Panc1 (cell line): ENCODE results near the gene BATF3.

Experiments used
- SIN3A ChIP-seq: IDR thresholded peaks from 2 replicates; pipeline ENCODE4 v1.6.1; 2012; ENCODE audit warnings: low read depth, mild to moderate bottlenecking, low read length, moderate library complexity, borderline replicate concordance; ENCODE audit not compliant: insufficient read depth
- TF ChIP-seq, protein P1 (sequence below): fragments of 450-650 bp; IDR thresholded peaks from 2 replicates; pipeline ENCODE4 v1.5.1; 2017; ENCODE audit warnings: mild to moderate bottlenecking

DNA sequence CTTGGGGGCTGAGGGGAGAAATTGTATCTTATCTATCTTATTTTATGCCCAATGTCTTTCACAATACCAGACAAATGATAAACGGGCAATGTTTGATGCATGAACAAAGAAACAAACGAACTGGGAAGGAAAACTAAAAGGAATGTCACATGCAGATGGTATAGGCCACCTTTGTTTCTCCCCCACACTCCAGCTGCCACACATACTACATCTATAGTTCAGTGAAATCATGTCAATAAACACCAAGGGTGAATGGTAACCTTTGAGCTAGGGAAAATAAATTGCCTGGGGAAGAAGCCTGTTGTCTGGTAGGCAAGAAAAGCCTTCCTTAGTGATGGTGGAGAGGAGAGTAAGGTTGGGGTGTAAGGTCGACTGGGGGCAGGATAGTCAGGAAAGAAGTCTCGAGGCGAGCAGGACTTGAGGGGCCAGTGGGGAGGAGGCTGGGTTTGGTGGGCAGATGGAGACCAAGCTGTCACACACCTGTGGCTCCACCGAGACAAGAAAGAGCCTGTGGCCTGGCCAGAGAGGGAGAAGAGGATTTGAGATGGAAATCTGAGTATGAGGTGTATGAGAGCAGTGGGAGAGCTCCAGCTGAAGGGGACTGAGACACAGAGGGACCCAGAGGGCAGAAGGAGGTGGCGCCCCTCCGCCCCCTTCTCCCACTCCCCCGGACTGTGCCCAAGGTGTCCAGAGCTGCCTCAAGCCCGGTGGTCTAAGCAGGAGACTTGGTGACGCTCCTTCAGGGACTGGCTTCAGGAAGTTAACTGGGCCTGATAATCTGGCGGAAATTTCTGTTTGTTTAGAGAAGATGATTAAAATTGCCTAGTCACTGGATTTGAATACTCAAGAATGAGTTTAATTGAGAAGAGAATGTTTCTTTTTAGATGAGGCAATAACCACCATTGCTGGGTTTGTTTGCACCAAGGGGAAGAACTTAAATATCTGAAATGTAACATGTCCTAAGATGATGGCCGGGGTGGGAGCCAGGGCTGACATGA is 53.8 kb downstream of the BATF3 start:
- TF ChIP-seq, protein P1, sequence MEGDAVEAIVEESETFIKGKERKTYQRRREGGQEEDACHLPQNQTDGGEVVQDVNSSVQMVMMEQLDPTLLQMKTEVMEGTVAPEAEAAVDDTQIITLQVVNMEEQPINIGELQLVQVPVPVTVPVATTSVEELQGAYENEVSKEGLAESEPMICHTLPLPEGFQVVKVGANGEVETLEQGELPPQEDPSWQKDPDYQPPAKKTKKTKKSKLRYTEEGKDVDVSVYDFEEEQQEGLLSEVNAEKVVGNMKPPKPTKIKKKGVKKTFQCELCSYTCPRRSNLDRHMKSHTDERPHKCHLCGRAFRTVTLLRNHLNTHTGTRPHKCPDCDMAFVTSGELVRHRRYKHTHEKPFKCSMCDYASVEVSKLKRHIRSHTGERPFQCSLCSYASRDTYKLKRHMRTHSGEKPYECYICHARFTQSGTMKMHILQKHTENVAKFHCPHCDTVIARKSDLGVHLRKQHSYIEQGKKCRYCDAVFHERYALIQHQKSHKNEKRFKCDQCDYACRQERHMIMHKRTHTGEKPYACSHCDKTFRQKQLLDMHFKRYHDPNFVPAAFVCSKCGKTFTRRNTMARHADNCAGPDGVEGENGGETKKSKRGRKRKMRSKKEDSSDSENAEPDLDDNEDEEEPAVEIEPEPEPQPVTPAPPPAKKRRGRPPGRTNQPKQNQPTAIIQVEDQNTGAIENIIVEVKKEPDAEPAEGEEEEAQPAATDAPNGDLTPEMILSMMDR = no peak
- TF ChIP-seq SIN3A = no peak
